HG03064 (cell line): Measurements from ENCODE around the gene UNCX.

Experiments used
- ATAC-seq: cut with Tn5 transposase; IDR thresholded peaks from one replicate; pipeline ENCODE4 v1.9.1; 2021; ENCODE audit warnings: low read depth; ENCODE audit not compliant: unreplicated experiment

UNCX gene

DNA sequence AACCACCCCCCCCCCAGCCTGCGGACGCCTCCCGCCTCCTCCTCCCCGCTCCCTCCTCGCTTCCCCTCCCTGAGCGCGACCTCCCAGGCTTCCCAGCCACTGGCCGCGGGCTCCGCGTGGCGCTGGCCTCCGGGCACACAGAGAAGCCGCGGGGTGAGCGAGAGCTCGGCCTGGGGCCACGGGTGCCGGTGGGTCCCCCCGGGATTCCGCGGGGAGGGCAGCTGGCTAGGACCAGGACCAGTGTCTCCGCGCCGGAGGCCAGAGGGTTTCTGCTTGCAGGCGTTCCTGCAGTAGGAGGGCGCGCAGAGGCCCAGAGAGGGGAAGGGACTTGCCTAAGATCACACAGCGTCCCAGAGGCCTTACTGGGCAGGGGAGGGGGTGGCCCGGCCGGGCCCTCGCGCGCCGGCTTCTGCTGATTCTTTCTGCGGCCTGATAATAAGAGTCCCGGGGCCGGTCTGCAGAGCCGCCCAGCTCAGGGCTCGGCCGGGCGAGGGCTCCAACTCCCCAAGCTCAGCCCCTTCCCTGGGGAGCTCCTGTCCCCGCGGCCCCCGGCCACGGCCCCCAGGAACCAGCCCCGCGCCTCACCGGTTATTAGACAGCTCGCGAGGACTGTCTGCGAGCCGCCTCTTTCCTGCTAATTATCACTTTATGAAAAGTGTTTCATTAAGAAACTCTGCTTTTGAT lies 10.1 kb downstream of the UNCX start:
- no peak for ATAC-seq

DNA sequence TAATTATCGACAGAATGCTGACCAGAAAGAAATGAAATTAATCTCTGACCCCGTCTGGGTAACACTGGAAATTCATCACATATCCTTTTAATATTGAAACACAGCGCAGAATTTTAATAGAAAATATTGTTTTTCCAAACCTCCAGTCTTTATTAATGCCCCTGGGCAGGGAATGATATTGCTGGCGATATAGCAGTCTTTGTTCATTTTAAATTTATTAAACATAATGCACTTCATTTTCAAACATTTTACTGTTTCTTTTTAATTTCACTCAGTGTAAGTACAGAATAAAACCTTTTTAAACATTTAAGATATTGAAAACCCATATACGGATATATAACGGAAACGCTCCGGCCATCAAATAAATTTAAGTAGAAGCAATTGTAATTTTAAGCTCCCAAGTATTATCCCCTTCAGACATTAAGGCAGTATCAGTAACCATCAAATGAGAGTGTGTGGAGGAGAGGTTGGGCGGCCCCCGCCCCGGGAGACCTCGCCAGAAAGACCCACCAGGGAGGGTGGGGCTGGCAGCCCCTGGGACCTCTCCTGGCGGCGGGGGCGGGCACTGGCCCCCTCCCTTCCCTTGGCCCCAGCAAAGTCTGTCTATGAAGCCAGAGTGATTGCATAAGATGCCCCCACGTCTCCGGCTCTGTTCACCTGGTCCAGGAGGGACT lies 10.8 kb downstream of the UNCX start:
- ATAC-seq = no peak

GRCh38 chr7:1243964-1244416 lies 11.3 kb downstream of the UNCX start:
- no peak for ATAC-seq

- no peak for ATAC-seq
These were observed 12.2 kb downstream of the UNCX start for GRCh38 chr7:1244700-1245523.

DNA sequence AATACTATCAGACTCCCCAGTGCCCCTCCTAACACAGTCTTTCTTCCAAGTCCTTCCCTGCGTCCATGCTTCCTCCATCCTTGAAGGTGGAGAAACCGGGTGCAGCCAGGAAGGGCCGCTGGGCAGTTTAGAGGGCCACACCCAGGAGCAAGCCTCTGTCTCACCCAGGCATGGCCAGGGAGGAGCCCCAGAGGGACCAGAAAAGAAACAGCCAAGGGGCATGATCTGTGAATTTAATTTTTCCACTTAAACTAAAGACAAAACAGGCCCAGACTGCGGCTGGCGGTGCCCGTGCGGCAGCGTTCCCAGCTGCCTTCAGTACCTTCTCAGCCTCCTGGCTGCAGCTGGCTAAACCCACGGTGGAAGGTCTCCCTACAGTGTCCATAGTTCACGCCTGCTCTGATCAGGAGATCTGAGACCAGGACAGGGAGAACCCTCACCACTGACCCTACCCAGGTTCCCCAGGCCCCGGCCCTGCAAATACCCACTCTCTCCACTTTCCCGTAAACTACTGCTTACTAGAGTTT lies 12.9 kb downstream of the UNCX start:
- ATAC-seq = no peak

- no peak for ATAC-seq
These were observed 13.6 kb downstream of the UNCX start for GRCh38 chr7:1246160-1246870.

DNA sequence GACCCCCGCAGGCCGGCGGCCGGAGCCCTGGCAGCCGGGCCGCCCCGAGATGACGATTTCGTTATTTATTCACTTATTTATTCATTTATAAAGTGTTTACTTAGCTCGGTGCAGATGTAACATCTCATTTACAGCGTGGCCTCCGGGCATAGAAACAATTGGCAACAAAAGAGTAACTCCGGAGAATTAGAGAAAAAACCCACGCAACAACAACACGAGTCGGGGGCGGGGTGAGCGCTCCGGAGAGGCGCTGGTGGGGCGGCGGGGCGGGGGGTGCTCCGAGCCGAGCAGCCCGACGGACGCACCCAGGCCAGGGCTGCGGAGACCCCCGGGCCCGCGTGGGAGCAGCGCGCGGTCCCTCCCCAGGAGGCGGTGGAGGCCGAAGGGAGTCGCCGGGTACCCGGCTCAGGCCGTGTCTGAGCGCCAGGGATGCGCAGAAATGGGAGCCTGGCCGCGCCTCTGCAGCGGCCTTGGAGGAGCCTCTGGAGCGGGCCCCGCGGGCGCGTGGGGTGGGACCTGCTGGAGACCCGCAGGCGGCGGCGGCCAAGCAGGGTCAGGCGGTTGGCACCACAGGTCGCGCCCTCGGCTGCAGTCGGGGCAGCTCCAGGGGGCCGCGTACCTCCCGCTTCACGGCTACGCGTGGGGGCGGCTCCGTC lies 14.3 kb downstream of the UNCX start:
- no peak for ATAC-seq

- ATAC-seq = no peak
These were observed 14.9 kb downstream of the UNCX start for GRCh38 chr7:1247527-1248041.

- ATAC-seq = no peak
These were observed 15.7 kb downstream of the UNCX start for GRCh38 chr7:1248143-1248915.

GRCh38 chr7:1248916-1249581 lies 16.4 kb downstream of the UNCX start:
- no peak for ATAC-seq

DNA sequence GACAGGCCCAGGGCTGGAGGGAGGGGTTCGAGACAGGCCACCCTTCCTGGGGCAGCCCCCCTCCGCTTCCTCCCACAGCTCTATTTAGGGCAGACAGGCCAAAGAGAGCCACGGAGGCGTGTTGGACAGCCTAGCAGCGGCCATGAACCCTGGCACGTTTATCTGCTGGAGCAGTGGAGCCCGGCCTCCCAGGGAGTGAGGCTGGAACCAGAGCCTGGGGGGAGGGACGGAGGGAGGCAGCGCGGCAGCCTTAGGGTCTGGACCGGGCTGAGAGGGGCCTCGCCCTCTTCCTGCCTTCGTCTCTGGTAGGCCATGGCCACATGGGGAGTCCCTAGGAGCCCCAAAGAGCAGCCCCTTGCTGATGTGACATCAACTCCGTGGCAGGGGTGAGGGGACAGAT lies 17.1 kb downstream of the UNCX start:
- ATAC-seq = no peak

GRCh38 chr7:1250901-1251300 lies 18.2 kb downstream of the UNCX start:
- no peak for ATAC-seq

- ATAC-seq = no peak
These were observed 19.3 kb downstream of the UNCX start for GRCh38 chr7:1251796-1252539.

DNA sequence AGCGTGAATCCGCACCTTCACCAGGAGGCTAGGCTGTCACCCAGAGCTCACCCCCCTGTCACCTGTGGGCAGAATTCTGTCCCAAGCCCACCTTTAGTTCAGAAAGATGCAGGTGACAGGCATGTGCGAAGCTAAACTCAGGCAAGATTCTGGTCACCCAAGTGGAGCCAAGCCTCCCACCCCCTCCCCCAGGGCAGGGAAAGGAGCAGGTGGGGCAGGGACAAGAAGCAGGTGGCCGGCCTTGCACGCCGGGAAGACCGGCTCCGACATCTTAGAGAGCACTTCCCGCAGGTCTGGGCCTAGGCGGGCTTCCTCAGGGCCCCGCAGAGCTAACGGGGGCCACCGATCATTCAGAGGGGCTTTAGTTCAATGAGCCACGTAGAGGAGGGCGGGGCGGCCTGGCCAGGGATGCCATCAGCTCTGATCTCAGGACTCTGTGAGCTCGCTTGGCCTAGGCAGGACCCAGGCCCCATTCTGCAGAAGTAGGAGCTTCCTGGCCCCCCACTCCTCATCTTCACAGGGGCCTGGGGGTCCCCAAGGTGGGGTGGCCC lies 19.9 kb downstream of the UNCX start:
- ATAC-seq = no peak

DNA sequence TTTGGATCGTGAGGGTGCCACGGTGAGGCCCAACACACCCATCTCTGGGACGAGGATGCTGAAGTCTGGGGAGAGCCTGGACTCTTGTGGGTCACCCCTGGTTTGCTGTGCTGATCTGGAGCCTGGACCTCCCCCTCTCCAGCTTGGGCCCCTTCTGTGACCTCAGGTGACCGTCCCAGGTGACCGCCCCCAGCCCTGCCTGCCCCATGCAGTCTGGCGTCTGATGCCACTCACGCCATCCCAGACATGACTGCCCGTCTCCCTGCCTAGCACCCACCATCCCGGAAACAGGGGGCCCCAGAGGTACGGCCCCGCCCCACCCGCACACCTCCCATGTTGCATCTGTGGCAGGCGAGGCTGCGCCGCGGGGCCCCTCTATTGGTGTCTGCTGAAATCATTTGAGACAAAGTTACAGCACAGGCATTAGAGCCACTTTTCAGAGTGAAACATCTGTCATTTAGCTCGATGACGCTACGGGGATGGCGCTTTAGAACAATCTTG lies 21.1 kb downstream of the UNCX start:
- no peak for ATAC-seq

DNA sequence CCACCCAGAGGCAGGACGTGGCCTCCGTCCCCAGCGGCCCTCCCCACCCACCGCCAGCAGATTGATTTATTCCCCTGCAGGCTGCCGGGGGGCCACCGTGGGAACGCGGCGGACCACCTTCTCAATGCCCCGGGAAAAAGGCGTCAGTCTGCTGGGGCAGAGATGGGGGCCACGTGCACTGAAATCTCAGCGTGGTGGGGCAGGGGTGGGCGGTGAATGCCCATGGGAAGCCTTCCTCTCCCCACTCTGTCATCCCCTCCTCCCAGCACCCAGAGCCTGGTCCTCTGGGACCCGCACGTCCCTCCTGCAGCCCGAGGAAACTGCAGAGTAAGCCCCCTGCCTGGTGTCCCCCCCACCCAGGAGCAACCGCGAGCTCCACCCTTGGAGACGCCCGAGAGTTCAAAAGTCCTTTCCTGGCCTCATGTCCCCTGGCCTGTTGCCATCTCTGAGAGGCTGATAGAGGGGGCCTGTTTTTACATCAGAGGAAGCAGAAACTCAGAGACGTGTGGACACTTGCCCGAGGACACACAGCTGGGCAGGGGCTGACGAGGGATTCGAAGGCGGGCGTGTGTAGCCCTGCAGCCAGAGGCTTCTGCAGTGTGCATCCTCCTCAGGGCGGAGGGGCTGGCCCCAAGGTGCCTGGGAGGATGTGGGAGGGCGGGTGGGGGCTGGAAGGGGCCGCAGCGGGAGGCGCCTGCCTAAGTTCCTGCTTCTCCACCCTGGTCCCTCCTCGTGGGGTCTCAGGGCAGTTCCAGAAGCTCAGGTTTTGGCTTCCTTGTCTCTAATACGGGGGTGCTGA lies 21.8 kb downstream of the UNCX start:
- no peak for ATAC-seq
